ENCODE results near the gene GPN2.

The GPN2 gene

GRCh38 chr1:26826261-26827105, 63.6 kb downstream of the GPN2 start, which contains the start of gene ZDHHC18:
Gene ZDHHC18, plus strand, starts transcription at chr1:26826688. Its CDS starts 117 bp downstream, at chr1:26826805.
- peak; percentile 77 for DNase-seq (ENCODE audit: low spot score)
- Mint-ChIP-seq H3K4me3 (peak within 1 kb of the TSS; percentile 97), H3K27me3 (ENCODE audit: low read depth) (no peaks in the 10 kb centered on the region), H3K36me3 (ENCODE audit: low read depth) (peaks cover 25% of the 10 kb centered on the region), H3K27ac (peak within 1 kb of the TSS; percentile 91), H3K9me3 (no peaks in the 10 kb centered on the region), H3K4me1 (ENCODE audit: low read depth) (peaks cover 39% of the 10 kb centered on the region)
